GM11168 (cell line): ENCODE data around the gene ARID2.

Experiments used
- in situ Hi-C: fragments of 300-500 bp; cut with MboI; formaldehyde crosslinking; loops from one replicate; pipeline ENCODE4 v1.12.0; 2022; ENCODE audit warnings: low sequenced_read_pairs; ENCODE audit not compliant: unreplicated experiment

ARID2 gene

GRCh38 chr12:45839917-45840316 is 110.4 kb downstream of the ARID2 start:
- in situ Hi-C loops, result no loop called here

- in situ Hi-C loops, result no loop called here
Observed at GRCh38 chr12:45849289-45849688, 119.8 kb downstream of the ARID2 start.

GRCh38 chr12:45850302-45850701 is 120.8 kb downstream of the ARID2 start:
- in situ Hi-C loops, result no loop called here

- in situ Hi-C loops, result no loop called here
Observed at GRCh38 chr12:45852508-45852907, 123.0 kb downstream of the ARID2 start.

- in situ Hi-C loops, result no loop called here
Observed at GRCh38 chr12:45853550-45853949, 124.0 kb downstream of the ARID2 start.

- in situ Hi-C loops, result no loop called here
Observed at GRCh38 chr12:45863332-45863731, 133.8 kb downstream of the ARID2 start.

- in situ Hi-C loops, result no loop called here
Observed at GRCh38 chr12:45866299-45866698, 136.8 kb downstream of the ARID2 start.

GRCh38 chr12:45872446-45872845 is 142.9 kb downstream of the ARID2 start:
- in situ Hi-C loops, result no loop called here

- in situ Hi-C loops, result no loop called here
Observed at GRCh38 chr12:45877069-45877468, 147.6 kb downstream of the ARID2 start.

GRCh38 chr12:45878630-45879255 is 149.2 kb downstream of the ARID2 start:
- in situ Hi-C loops, result no loop called here

- in situ Hi-C loops, result no loop called here
Observed at GRCh38 chr12:45879363-45879895, 149.9 kb downstream of the ARID2 start.

- in situ Hi-C loops, result no loop called here
Observed at GRCh38 chr12:45880533-45880932, 151.0 kb downstream of the ARID2 start.

- in situ Hi-C loops, result no loop called here
Observed at GRCh38 chr12:45883187-45883586, 153.7 kb downstream of the ARID2 start.

GRCh38 chr12:45886685-45887084 is 157.2 kb downstream of the ARID2 start:
- in situ Hi-C loops, result no loop called here

GRCh38 chr12:45887544-45887943 is 158.0 kb downstream of the ARID2 start:
- in situ Hi-C loops, result no loop called here

GRCh38 chr12:45890276-45890675 is 160.8 kb downstream of the ARID2 start:
- in situ Hi-C loops, result no loop called here

GRCh38 chr12:45893240-45893639 is 163.7 kb downstream of the ARID2 start:
- in situ Hi-C loops, result no loop called here

- in situ Hi-C loops, result no loop called here
Observed at GRCh38 chr12:45895961-45896360, 166.5 kb downstream of the ARID2 start.

GRCh38 chr12:45898094-45898493 is 168.6 kb downstream of the ARID2 start:
- in situ Hi-C loops, result no loop called here

GRCh38 chr12:45907955-45908354 is 178.4 kb downstream of the ARID2 start:
- in situ Hi-C loops, result no loop called here

GRCh38 chr12:45909041-45909713 is 179.7 kb downstream of the ARID2 start:
- in situ Hi-C loops, result no loop called here

GRCh38 chr12:45912774-45913173 is 183.3 kb downstream of the ARID2 start:
- in situ Hi-C loops, result no loop called here
